SK-N-SH (cell line): ENCODE results near the gene PIP5K1C. TPM values are rescaled to one million over a fixed set of nuclear protein-coding genes. Genes with fewer than 3 reads are reported as not detected.

Experiments
- CTCF ChIA-PET: fragments of 300-600, 350-600 bp; formaldehyde crosslinking; extraction: SDS; loops from one replicate; lab custom pipeline; 2021; lab: Yijun Ruan, JAX
- POLR2A ChIA-PET: fragments of 350-600 bp; sonication (Branson Sonifier 250); formaldehyde crosslinking; extraction: SDS; loops from one replicate; lab custom pipeline; 2020; ENCODE audit warnings: antibody characterized with exemption, inconsistent platforms; lab: Yijun Ruan, JAX
- DNase-seq: peaks from one replicate; pipeline ENCODE4 v3.0.0; 2012
- H2AFZ ChIP-seq: fragments of 200-600 bp; sonication (generic); 2 replicates; pipeline ENCODE4 v1.8.1; 2016; ENCODE audit warnings: antibody characterized with exemption, mild to moderate bottlenecking, low read depth
- H3F3A ChIP-seq: fragments of 200-600 bp; sonication (generic); replicated peaks from 2 replicates; pipeline ENCODE3; 2016; ENCODE audit warnings: antibody characterized with exemption, mild to moderate bottlenecking; ENCODE audit not compliant: insufficient read depth
- H3K27ac ChIP-seq, 2 experiments: fragments of 200-500 bp in 1 of 2; fragments of 200-600 bp in 1 of 2; sonication (Bioruptor generic) in 1 of 2; sonication (generic), shearing (Covaris generic) in 1 of 2; 2 replicates each; pipeline versions ENCODE4 v1.5.1 to v1.6.1; 2014 to 2016; ENCODE audit warnings: low read depth in 2 of 2, inconsistent platforms in 1 of 2, low read length in 1 of 2, mild to moderate bottlenecking in 1 of 2, mixed read lengths in 1 of 2
- H3K27me3 ChIP-seq: fragments of 200-600 bp; sonication (generic), shearing (Covaris generic); 2 replicates; pipeline ENCODE4 v1.6.1; 2016; ENCODE audit warnings: mixed run types; ENCODE audit not compliant: insufficient read depth
- H3K36me3 ChIP-seq, 2 experiments: fragments of 200-500 bp in 1 of 2; fragments of 200-600 bp in 1 of 2; sonication (Bioruptor generic) in 1 of 2; sonication (generic) in 1 of 2; replicated peaks in 1 of 2; 2 replicates each; pipeline versions ENCODE3 to v1.5.1; 2014 to 2016; ENCODE audit warnings: low read length in 1 of 2, mild to moderate bottlenecking in 1 of 2; ENCODE audit not compliant: insufficient read depth in 2 of 2, control insufficient read depth in 1 of 2
- H3K4me1 ChIP-seq, 2 experiments: fragments of 200-500 bp in 1 of 2; fragments of 200-600 bp in 1 of 2; sonication (Bioruptor generic) in 1 of 2; sonication (generic), shearing (Covaris generic) in 1 of 2; 2 replicates each; pipeline versions ENCODE4 v1.5.1 to v1.6.1; 2014 to 2016; ENCODE audit warnings: low read depth in 1 of 2, low read length in 1 of 2, mixed run types in 1 of 2; ENCODE audit not compliant: insufficient read depth in 2 of 2, control insufficient read depth in 1 of 2
- H3K4me2 ChIP-seq: fragments of 200-600 bp; sonication (generic), shearing (Covaris generic); 2 replicates; pipeline ENCODE4 v1.6.1; 2017; ENCODE audit warnings: mixed run types
- H3K4me3 ChIP-seq, 2 experiments: fragments of 200-500 bp in 1 of 2; fragments of 200-600 bp in 1 of 2; sonication (Bioruptor generic) in 1 of 2; sonication (generic), shearing (Covaris generic) in 1 of 2; 2 replicates each; pipeline versions ENCODE4 v1.5.1 to v1.8.1; 2014 to 2016; ENCODE audit warnings: low read depth in 2 of 2, inconsistent platforms in 1 of 2, low read length in 1 of 2, mild to moderate bottlenecking in 1 of 2, mixed read lengths in 1 of 2, moderate library complexity in 1 of 2
- H3K79me2 ChIP-seq: fragments of 200-600 bp; sonication (generic); 2 replicates; pipeline ENCODE4 v1.8.1; 2017; ENCODE audit warnings: mild to moderate bottlenecking; ENCODE audit not compliant: insufficient read depth
- H3K9ac ChIP-seq: fragments of 200-600 bp; sonication (generic); 2 replicates; pipeline ENCODE4 v1.6.1; 2017; ENCODE audit warnings: mixed run types
- H3K9me2 ChIP-seq: fragments of 200-600 bp; sonication (generic); 2 replicates; pipeline ENCODE4 v1.6.1; 2017; ENCODE audit warnings: mixed run types
- H3K9me3 ChIP-seq: fragments of 200-600 bp; sonication (generic); 2 replicates; pipeline ENCODE4 v1.6.1; 2017; ENCODE audit warnings: mixed run types, mild to moderate bottlenecking, moderate library complexity
- H4K20me1 ChIP-seq: fragments of 200-600 bp; sonication (generic); 2 replicates; pipeline ENCODE4 v1.6.1; 2017; ENCODE audit warnings: mild to moderate bottlenecking, mixed run types; ENCODE audit not compliant: insufficient read depth
- CHD2 ChIP-seq: fragments of 150-350 bp; IDR thresholded peaks from 2 replicates; pipeline ENCODE4 v1.6.1; 2018; ENCODE audit warnings: low read length; ENCODE audit not compliant: partially characterized antibody
- ELF1 ChIP-seq: IDR thresholded peaks from 2 replicates; pipeline ENCODE4 v1.4.0; 2012
- GATA2 ChIP-seq: sonication (generic); formaldehyde crosslinking; IDR thresholded peaks from 2 replicates; pipeline ENCODE4 v1.5.0; 2020; ENCODE audit warnings: mild to moderate bottlenecking, missing genetic modification reagents
- IRF3 ChIP-seq: fragments of 150-350 bp; IDR thresholded peaks from 2 replicates; pipeline ENCODE4 v1.6.1; 2016; ENCODE audit warnings: mild to moderate bottlenecking, low read depth, low read length
- MEF2A ChIP-seq: IDR thresholded peaks from 2 replicates; pipeline ENCODE4 v1.4.0; 2012; ENCODE audit warnings: low read depth, borderline replicate concordance
- NFIC ChIP-seq: IDR thresholded peaks from 2 replicates; pipeline ENCODE4 v1.4.0; 2012; ENCODE audit warnings: borderline replicate concordance
- NRF1 ChIP-seq: IDR thresholded peaks from 2 replicates; pipeline ENCODE4 v1.6.1; 2012; ENCODE audit warnings: low read depth, mild to moderate bottlenecking, low read length
- RAD21 ChIP-seq: IDR thresholded peaks from 2 replicates; pipeline ENCODE4 v1.6.1; 2012; ENCODE audit warnings: mild to moderate bottlenecking, low read length
- SIN3A ChIP-seq: IDR thresholded peaks from 2 replicates; pipeline ENCODE4 v1.6.1; 2012; ENCODE audit warnings: low read depth, mild to moderate bottlenecking, low read length, moderate library complexity, borderline replicate concordance
- SMC3 ChIP-seq: IDR thresholded peaks from 2 replicates; pipeline ENCODE4 v1.6.1; 2012; ENCODE audit warnings: low read depth, low read length, improper control_type of control experiment
- TEAD4 ChIP-seq: IDR thresholded peaks from 2 replicates; pipeline ENCODE4 v1.4.0; 2012; ENCODE audit warnings: mild to moderate bottlenecking, borderline replicate concordance; ENCODE audit not compliant: insufficient read depth
- USF2 ChIP-seq: fragments of 150-350 bp; IDR thresholded peaks from 2 replicates; pipeline ENCODE4 v1.6.1; 2017; ENCODE audit warnings: antibody characterized with exemption, low read length, low read depth, borderline replicate concordance
- YY1 ChIP-seq: IDR thresholded peaks from 2 replicates; pipeline ENCODE4 v1.4.0; 2012; ENCODE audit warnings: low read depth, mild to moderate bottlenecking
- ZBTB33 ChIP-seq: IDR thresholded peaks from 2 replicates; pipeline ENCODE4 v1.4.0; 2012; ENCODE audit warnings: low read depth, borderline replicate concordance
- WGBS: methylation state at CpG from one replicate; pipeline ENCODE4 v1.1.6; 2017; ENCODE audit warnings: low lambda C conversion rate; 5-methylcytosine and 5-hydroxymethylcytosine counted together
- polyA plus RNA-seq, 3 experiments: library from polyadenylated mRNA; depleted of rRNA; stranded (reverse); fragments of >200 nt; gene quantifications; 2 replicates each; pipeline ENCODE4 v1.2.3, GENCODE V29; 2012

The PIP5K1C gene
- polyA plus RNA-seq, 1 of the 3 experiments (the other 2 are of a cell fraction) = 12.3 TPM

- TF ChIP-seq NFIC (no peak), SMC3 (no peak), CHD2 (no peak), ZBTB33 (no peak), MEF2A (no peak), USF2 (no peak), YY1 (no peak), NRF1 (no peak)
These were observed 62.6 kb downstream of the PIP5K1C start (continued) for GRCh38 chr19:3637621-3638020.

GRCh38 chr19:3636962-3637361, 63.3 kb downstream of the PIP5K1C start:
- 95% methylated on average over 7 of the region's 20 CpGs for WGBS
- no peaks in the 10 kb centered on the region for H3K9me3 ChIP-seq
- DNase-seq = no peak

More at GRCh38 chr19:3636962-3637361, 63.3 kb downstream of the PIP5K1C start:
- Histone ChIP-seq H3K9me2 (no peaks in the 10 kb centered on the region), H3K4me3 (no peak overlapping the region), H3K27ac (no peak overlapping the region), H3K4me1 (no peaks in the 10 kb centered on the region), H2AFZ (no peak overlapping the region), H3K27me3 (no peaks in the 10 kb centered on the region), H3K79me2 (no peaks in the 10 kb centered on the region), H4K20me1 (no peaks in the 10 kb centered on the region), H3F3A (no peaks in the 10 kb centered on the region), H3K4me2 (no peak overlapping the region), H3K36me3 (peaks cover 0 to 32% of the 10 kb centered on the region in 2 experiments), H3K9ac (no peak overlapping the region)
- no peak for TF ChIP-seq CHD2
- no peak for TF ChIP-seq RAD21
- TF ChIP-seq NFIC = no peak
- TF ChIP-seq ELF1 = no peak
- no peak for TF ChIP-seq TEAD4
- TF ChIP-seq SIN3A = no peak
- TF ChIP-seq IRF3 = no peak
- TF ChIP-seq USF2 = no peak
- no peak for TF ChIP-seq GATA2
- ChIA-PET CTCF (no interaction called here), POLR2A (no interaction called here)
